ENCODE data around the gene SPATA13.

DNA sequence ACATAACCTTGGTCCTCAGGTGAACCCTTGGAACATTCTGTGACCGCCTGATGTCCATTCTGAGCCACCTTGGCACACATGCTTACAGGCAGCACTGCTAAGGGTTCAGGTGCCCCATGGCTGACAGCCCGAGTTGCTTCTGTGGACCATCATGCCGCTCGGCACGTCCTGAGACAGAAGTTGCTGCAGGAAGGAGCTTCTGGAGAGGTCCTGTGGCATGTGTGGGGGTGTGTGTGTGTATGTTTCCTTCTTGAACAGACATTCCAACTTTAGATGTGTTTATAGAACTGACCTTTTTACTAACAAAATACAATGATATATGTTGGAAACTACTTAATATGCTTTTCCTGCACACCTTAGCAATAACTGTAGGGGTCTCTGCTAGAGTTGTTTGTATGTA lies 144.1 kb downstream of the SPATA13 start:
- no peak for TF ChIP-seq CEBPB (IDR thresholded peaks at IDR 0.05)
- TF ChIP-seq, protein P1, sequence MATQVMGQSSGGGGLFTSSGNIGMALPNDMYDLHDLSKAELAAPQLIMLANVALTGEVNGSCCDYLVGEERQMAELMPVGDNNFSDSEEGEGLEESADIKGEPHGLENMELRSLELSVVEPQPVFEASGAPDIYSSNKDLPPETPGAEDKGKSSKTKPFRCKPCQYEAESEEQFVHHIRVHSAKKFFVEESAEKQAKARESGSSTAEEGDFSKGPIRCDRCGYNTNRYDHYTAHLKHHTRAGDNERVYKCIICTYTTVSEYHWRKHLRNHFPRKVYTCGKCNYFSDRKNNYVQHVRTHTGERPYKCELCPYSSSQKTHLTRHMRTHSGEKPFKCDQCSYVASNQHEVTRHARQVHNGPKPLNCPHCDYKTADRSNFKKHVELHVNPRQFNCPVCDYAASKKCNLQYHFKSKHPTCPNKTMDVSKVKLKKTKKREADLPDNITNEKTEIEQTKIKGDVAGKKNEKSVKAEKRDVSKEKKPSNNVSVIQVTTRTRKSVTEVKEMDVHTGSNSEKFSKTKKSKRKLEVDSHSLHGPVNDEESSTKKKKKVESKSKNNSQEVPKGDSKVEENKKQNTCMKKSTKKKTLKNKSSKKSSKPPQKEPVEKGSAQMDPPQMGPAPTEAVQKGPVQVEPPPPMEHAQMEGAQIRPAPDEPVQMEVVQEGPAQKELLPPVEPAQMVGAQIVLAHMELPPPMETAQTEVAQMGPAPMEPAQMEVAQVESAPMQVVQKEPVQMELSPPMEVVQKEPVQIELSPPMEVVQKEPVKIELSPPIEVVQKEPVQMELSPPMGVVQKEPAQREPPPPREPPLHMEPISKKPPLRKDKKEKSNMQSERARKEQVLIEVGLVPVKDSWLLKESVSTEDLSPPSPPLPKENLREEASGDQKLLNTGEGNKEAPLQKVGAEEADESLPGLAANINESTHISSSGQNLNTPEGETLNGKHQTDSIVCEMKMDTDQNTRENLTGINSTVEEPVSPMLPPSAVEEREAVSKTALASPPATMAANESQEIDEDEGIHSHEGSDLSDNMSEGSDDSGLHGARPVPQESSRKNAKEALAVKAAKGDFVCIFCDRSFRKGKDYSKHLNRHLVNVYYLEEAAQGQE (IDR thresholded peaks at IDR 0.05; ENCODE audit: low read depth) = no peak
